ENCODE measurements around the gene RPL12.

GRCh38 chr9:127419348-127419747 lies 31.9 kb downstream of the RPL12 start:
- TF ChIP-seq CTCF (IDR thresholded peaks at IDR 0.05) (no peak), POLR2AphosphoS5 (IDR thresholded peaks at IDR 0.05) (no peak), EP300 (IDR thresholded peaks at IDR 0.05; ENCODE audit: low read depth) (no peak)
